Caco-2 (cell line): ENCODE measurements around the gene MARVELD1. TPM values are rescaled to one million over a fixed set of nuclear protein-coding genes. Genes with fewer than 3 reads are reported as not detected.

Experiments used
- BruUV-seq: library from RNA; stranded (reverse); fragments of 400-500 nt; replicated peaks from 2 replicates; lab custom pipeline; 2021; lab: Mats Ljungman, UMichigan
- CTCF ChIA-PET: fragments of 300-600 bp; sonication (Branson Sonifier 250); formaldehyde crosslinking; loops from one replicate; lab custom pipeline; 2022; ENCODE audit warnings: antibody characterized with exemption; lab: Charles Lee
- POLR2A ChIA-PET: fragments of 300-600 bp; sonication (Branson Sonifier 250); formaldehyde crosslinking; loops from one replicate; lab custom pipeline; 2022; ENCODE audit warnings: antibody characterized with exemption; lab: Charles Lee
- DNase-seq, 2 experiments: peaks; one replicate each; pipeline versions ENCODE4 v3.0.0 to v3.0.0-alpha.2; 2020 to 2022
- H3K27me3 ChIP-seq: replicated peaks from 2 replicates; pipeline ENCODE4 v1.6.0; 2011; ENCODE audit warnings: low read length; ENCODE audit not compliant: control insufficient read depth, insufficient read depth
- H3K36me3 ChIP-seq: 2 replicates; pipeline ENCODE4 v1.5.1; 2011; ENCODE audit warnings: low read length; ENCODE audit not compliant: control insufficient read depth, insufficient read depth
- H3K4me1 ChIP-seq: fragments of 250-450 bp; sonication (Bioruptor Pico); 2 replicates; pipeline ENCODE4 v1.5.1; 2020; ENCODE audit warnings: mild to moderate bottlenecking
- H3K4me3 ChIP-seq: 2 replicates; pipeline ENCODE4 v1.5.1; 2011; ENCODE audit warnings: low read depth, mild to moderate bottlenecking, control low read depth, low read length
- H3K9me3 ChIP-seq: fragments of 250-450 bp; sonication (Bioruptor Pico); 2 replicates; pipeline ENCODE4 v1.5.1; 2020; ENCODE audit warnings: mild to moderate bottlenecking, moderate library complexity
- H3K27ac Mint-ChIP-seq: one replicate; pipeline ENCODE4 v1.8.0; 2022; ENCODE audit warnings: mixed read lengths; ENCODE audit not compliant: unreplicated experiment
- H3K27me3 Mint-ChIP-seq: one replicate; pipeline ENCODE4 v1.8.0; 2022; ENCODE audit warnings: mixed read lengths; ENCODE audit not compliant: insufficient read depth, unreplicated experiment
- H3K36me3 Mint-ChIP-seq: one replicate; pipeline ENCODE4 v1.8.0; 2022; ENCODE audit warnings: mild to moderate bottlenecking, mixed read lengths; ENCODE audit not compliant: insufficient read depth, unreplicated experiment
- H3K4me1 Mint-ChIP-seq: one replicate; pipeline ENCODE4 v1.8.0; 2022; ENCODE audit warnings: low read depth, mixed read lengths; ENCODE audit not compliant: unreplicated experiment
- H3K4me3 Mint-ChIP-seq: one replicate; pipeline ENCODE4 v1.8.0; 2022; ENCODE audit warnings: mild to moderate bottlenecking, moderate library complexity, mixed read lengths; ENCODE audit not compliant: unreplicated experiment
- H3K9me3 Mint-ChIP-seq: one replicate; pipeline ENCODE4 v1.8.0; 2022; ENCODE audit warnings: mixed read lengths; ENCODE audit not compliant: unreplicated experiment
- intact Hi-C: fragments of 100-400 bp; cut with micrococcal nuclease; formaldehyde crosslinking; loops from one replicate; pipeline ENCODE4 v1.10.0; 2022; ENCODE audit not compliant: unreplicated experiment
- total RNA-seq: library from RNA; stranded (reverse); gene quantifications from 2 replicates; pipeline ENCODE4 v1.2.3, GENCODE V29; 2022
- TF ChIP-seq, protein P1 (sequence below), 2 experiments: fragments of 200-600 bp in 1 of 2; IDR thresholded peaks; 1 replicate in 1 of 2; 2 replicates in 1 of 2; pipeline versions ENCODE4 v1.5.1 to v1.8.0; 2011 to 2022; ENCODE audit warnings: antibody characterized with exemption in 1 of 2, control low read depth in 1 of 2, inconsistent platforms in 1 of 2, low read depth in 1 of 2, low read length in 1 of 2, mild to moderate bottlenecking in 1 of 2, moderate library complexity in 1 of 2; ENCODE audit not compliant: insufficient read depth in 1 of 2, severe bottlenecking in 1 of 2, unreplicated experiment in 1 of 2

The MARVELD1 gene
- total RNA-seq, 1 experiment from 2014 or later = 19.6 TPM

DNA sequence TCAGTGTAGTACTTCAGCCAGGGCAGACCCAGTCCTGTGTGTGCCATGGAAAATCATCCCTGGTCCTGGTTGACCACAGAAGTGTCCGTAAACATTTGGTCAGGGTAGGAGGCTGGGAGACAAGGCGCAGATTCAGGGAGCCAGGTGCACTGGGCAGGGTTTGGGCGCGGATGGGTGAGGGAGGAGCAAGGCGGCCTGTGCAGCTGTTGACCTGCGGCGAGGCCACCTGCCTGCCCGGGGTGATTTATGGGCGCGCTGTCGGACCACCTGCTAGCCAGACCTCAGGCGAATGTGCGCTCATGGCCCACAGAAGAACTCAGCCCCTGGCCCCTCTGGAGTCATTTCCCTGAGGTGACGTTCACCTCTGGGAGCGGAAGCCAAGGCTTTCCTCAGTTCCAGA, 51.7 kb downstream of the MARVELD1 start:
- Mint-ChIP-seq H3K4me1 (peaks cover 9% of the 10 kb centered on the region), H3K9me3 (no peaks in the 10 kb centered on the region), H3K27me3 (peaks cover 1% of the 10 kb centered on the region), H3K36me3 (peaks cover 31% of the 10 kb centered on the region), H3K27ac (peak overlapping the region; percentile 47), H3K4me3 (no peak overlapping the region)
- Histone ChIP-seq H3K27me3 (no peaks in the 10 kb centered on the region), H3K4me1 (peaks cover 13% of the 10 kb centered on the region), H3K4me3 (no peak overlapping the region), H3K36me3 (peaks cover 3% of the 10 kb centered on the region), H3K9me3 (no peaks in the 10 kb centered on the region)
- ChIA-PET CTCF (no interaction called here), POLR2A (no interaction called here)
- TF ChIP-seq, protein P1, sequence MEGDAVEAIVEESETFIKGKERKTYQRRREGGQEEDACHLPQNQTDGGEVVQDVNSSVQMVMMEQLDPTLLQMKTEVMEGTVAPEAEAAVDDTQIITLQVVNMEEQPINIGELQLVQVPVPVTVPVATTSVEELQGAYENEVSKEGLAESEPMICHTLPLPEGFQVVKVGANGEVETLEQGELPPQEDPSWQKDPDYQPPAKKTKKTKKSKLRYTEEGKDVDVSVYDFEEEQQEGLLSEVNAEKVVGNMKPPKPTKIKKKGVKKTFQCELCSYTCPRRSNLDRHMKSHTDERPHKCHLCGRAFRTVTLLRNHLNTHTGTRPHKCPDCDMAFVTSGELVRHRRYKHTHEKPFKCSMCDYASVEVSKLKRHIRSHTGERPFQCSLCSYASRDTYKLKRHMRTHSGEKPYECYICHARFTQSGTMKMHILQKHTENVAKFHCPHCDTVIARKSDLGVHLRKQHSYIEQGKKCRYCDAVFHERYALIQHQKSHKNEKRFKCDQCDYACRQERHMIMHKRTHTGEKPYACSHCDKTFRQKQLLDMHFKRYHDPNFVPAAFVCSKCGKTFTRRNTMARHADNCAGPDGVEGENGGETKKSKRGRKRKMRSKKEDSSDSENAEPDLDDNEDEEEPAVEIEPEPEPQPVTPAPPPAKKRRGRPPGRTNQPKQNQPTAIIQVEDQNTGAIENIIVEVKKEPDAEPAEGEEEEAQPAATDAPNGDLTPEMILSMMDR (IDR thresholded peaks at IDR 0.05; ENCODE audit: insufficient read depth in 1 of 2, low read depth in 1 of 2, low read length in 1 of 2, severe bottlenecking in 1 of 2, unreplicated experiment in 1 of 2) = no peak
- DNase-seq = no peak
- intact Hi-C loops = no loop called here
- BruUV-seq = no TSS peak

DNA sequence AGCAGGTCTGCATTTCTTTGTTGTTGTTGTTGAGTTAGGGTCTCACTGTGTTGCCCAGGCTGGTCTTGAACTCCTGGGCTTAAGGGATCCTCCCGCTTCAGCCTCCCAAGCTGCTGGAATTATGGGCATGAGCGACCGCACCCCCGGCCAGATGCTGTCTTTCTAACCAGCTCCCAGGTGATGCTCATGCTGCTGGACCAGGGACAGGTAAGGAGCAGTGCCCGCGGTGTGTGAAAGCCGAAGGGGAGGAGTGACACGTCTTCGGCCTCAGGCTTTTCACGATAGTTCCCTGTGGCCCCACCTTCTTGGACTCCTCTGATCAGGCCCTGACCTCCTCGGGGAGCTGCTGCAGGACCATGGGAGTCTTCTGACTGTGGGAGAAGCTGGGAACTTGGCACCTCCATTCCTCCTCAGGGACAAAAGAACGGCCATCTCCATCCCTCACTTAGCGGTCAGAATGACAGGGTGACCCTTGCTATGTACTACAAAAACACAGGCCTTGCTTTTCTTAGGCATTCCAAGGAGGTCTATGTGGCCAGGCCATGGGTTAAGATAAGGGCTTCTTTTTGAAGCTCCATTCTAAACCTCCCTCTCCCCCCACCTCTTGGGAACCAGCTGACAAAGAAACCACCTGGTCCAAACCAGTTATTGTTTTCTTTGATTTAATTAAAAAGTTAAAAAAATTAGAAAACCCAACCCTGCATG, 52.7 kb downstream of the MARVELD1 start:
- ChIA-PET CTCF (no interaction called here), POLR2A (interaction anchor here (0.6 to 0.8 kb wide), 2 partner anchors 11 to 29 kb away, joined by 3 read pairs; partner anchors contain the start of gene ZFYVE27)
- intact Hi-C loops = no loop called here
- Mint-ChIP-seq H3K27ac (no peak overlapping the region), H3K4me3 (no peak overlapping the region), H3K9me3 (no peaks in the 10 kb centered on the region), H3K27me3 (peaks cover 8% of the 10 kb centered on the region), H3K4me1 (peaks cover 9% of the 10 kb centered on the region), H3K36me3 (peaks cover 28% of the 10 kb centered on the region)
- Histone ChIP-seq H3K4me3 (no peak overlapping the region), H3K27me3 (peaks cover 2% of the 10 kb centered on the region; the same call in 1 of the 2 replicates), H3K36me3 (peaks cover 3% of the 10 kb centered on the region), H3K4me1 (peaks cover 16% of the 10 kb centered on the region), H3K9me3 (no peaks in the 10 kb centered on the region)
- TF ChIP-seq, protein P1 (IDR thresholded peaks at IDR 0.05; ENCODE audit: insufficient read depth in 1 of 2, low read depth in 1 of 2, low read length in 1 of 2, severe bottlenecking in 1 of 2, unreplicated experiment in 1 of 2) = no peak
- no TSS peak for BruUV-seq
- DNase-seq = no peak

DNA sequence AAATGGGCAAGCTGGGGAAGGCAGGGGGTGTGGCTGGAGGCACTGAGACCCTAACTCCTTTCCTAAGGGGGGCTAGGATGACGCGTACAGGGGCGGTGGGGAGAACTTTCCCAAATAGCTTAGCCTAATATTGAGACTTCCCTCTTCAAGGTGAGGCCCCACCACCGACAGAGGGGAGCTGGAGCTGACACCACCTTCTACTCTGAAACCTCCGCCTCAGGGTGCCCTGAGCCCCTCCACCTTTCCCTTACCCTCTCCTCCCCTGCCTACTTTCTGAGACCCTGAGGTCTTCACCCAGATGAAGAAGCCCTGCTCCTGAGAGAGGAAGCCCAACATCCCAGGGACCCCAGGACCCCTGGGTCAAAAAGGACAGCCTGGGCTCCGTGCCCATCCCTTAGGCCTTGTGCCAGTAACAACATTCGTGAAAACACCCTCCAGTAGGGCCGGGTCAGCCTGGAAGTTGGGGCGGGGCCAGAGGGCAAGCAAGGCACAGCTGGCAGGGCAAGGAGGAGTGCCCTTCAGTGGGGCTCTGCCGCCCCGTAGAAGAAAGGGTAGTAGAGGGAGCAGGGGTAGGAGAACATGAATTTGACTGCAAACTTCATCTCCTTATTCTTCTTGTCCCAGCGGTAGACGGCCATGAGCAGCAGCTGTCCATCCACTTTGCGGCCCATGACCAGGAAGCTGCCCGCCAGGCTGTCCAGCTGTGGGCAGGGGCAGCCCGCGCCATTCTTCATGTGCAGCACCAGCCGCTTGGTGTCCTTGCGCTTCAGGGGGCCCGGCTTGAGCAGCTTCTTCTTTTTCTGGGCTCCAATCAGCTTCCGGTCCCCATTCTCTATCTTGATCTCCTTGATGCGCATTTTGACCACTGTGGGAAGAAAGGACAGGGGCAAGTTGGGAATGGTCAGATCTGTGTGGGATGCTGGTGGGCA, 53.7 kb downstream of the MARVELD1 start:
- Histone ChIP-seq H3K36me3 (no peaks in the 10 kb centered on the region; the same call in 1 of the 2 replicates), H3K9me3 (no peaks in the 10 kb centered on the region), H3K4me3 (no peak overlapping the region), H3K27me3 (peaks cover 2% of the 10 kb centered on the region; the same call in 1 of the 2 replicates), H3K4me1 (peaks cover 17% of the 10 kb centered on the region)
- H3K36me3 Mint-ChIP-seq = peaks cover 22% of the 10 kb centered on the region
- DNase-seq = no peak
- H3K4me1 Mint-ChIP-seq = peaks cover 13% of the 10 kb centered on the region
- TF ChIP-seq, protein P1 (IDR thresholded peaks at IDR 0.05; ENCODE audit: insufficient read depth in 1 of 2, low read depth in 1 of 2, low read length in 1 of 2, severe bottlenecking in 1 of 2, unreplicated experiment in 1 of 2) = no peak
- no peaks in the 10 kb centered on the region for H3K9me3 Mint-ChIP-seq
- POLR2A ChIA-PET = interaction anchor here (0.6 kb wide), 1 partner anchor 46 kb away, joined by 6 read pairs; no protein-coding TSS in a partner anchor
- peaks cover 11% of the 10 kb centered on the region for H3K27me3 Mint-ChIP-seq
- H3K4me3 Mint-ChIP-seq = no peak overlapping the region
- CTCF ChIA-PET = no interaction called here
- no TSS peak for BruUV-seq
- no peak overlapping the region for H3K27ac Mint-ChIP-seq
- intact Hi-C loops = no loop called here
